Measurements from ENCODE around the gene TMEM63C. TPM values are rescaled to one million over a fixed set of nuclear protein-coding genes. Genes with fewer than 3 reads are reported as not detected.

The TMEM63C gene
- polyA plus RNA-seq, 1 donor from 2014 or later, result 11.1 TPM

GRCh38 chr14:77194706-77195105, 13.1 kb downstream of the TMEM63C start:
- H3K27ac ChIP-seq (ENCODE audit: low read length), result no peak overlapping the region
- H4K20me1 ChIP-seq (ENCODE audit: insufficient read depth), result no peaks in the 10 kb centered on the region
- H3K4me2 ChIP-seq (ENCODE audit: low read length), result no peak overlapping the region
- no peaks in the 10 kb centered on the region for H3K9me2 ChIP-seq (ENCODE audit: insufficient read depth, low read length)
- TF ChIP-seq EP300 (conservative IDR thresholded peaks at IDR 0.05; ENCODE audit: poor library complexity, severe bottlenecking) (no peak), RAD21 (conservative IDR thresholded peaks at IDR 0.05) (no peak), POLR2AphosphoS5 (IDR thresholded peaks at IDR 0.05) (no peak), MXI1 (conservative IDR thresholded peaks at IDR 0.05; ENCODE audit: poor library complexity, severe bottlenecking) (no peak), CTCF (IDR thresholded peaks at IDR 0.05; ENCODE audit: poor library complexity, severe bottlenecking) (no peak), SMC3 (conservative IDR thresholded peaks at IDR 0.05; ENCODE audit: poor library complexity) (no peak), REST (IDR thresholded peaks at IDR 0.05; ENCODE audit: borderline replicate concordance) (no peak), EZH2 (IDR thresholded peaks at IDR 0.05; ENCODE audit: borderline replicate concordance, insufficient read depth, low read length, poor library complexity, severe bottlenecking) (no peak), TAF1 (IDR thresholded peaks at IDR 0.05; ENCODE audit: low read depth) (no peak)
- no peaks in the 10 kb centered on the region for H3K9me3 ChIP-seq (ENCODE audit: low read length)
- no peaks in the 10 kb centered on the region for H3K79me2 ChIP-seq (replicated peaks; ENCODE audit: insufficient read depth, low read length)
- H3F3A ChIP-seq (ENCODE audit: insufficient read depth, low read length, poor library complexity, severe bottlenecking), result no peaks in the 10 kb centered on the region
- H2AFZ ChIP-seq (ENCODE audit: low read depth, low read length), result no peak overlapping the region
- no peaks in the 10 kb centered on the region for H3K27me3 ChIP-seq (ENCODE audit: insufficient read depth, low read depth, low read length)
- H3K36me3 ChIP-seq (ENCODE audit: insufficient read depth, low read length), result no peaks in the 10 kb centered on the region
- H3K4me3 ChIP-seq (ENCODE audit: low read length), result no peak overlapping the region
- no peak overlapping the region for H3K9ac ChIP-seq (ENCODE audit: low read length)

GRCh38 chr14:77195766-77196165, 14.2 kb downstream of the TMEM63C start:
- H3K4me3 ChIP-seq (ENCODE audit: low read length), result no peak overlapping the region
- H3K36me3 ChIP-seq (ENCODE audit: insufficient read depth, low read length), result no peaks in the 10 kb centered on the region
- no peaks in the 10 kb centered on the region for H3K79me2 ChIP-seq (replicated peaks; ENCODE audit: insufficient read depth, low read length)
- no peaks in the 10 kb centered on the region for H3K27me3 ChIP-seq (ENCODE audit: insufficient read depth, low read depth, low read length)
- no peak for TF ChIP-seq RAD21 (conservative IDR thresholded peaks at IDR 0.05)
- no peak for TF ChIP-seq REST (IDR thresholded peaks at IDR 0.05; ENCODE audit: borderline replicate concordance)
- TF ChIP-seq TAF1 (IDR thresholded peaks at IDR 0.05; ENCODE audit: low read depth), result no peak
- no peak for TF ChIP-seq MXI1 (conservative IDR thresholded peaks at IDR 0.05; ENCODE audit: poor library complexity, severe bottlenecking)
- TF ChIP-seq CTCF (IDR thresholded peaks at IDR 0.05; ENCODE audit: poor library complexity, severe bottlenecking), result no peak
- TF ChIP-seq POLR2AphosphoS5 (IDR thresholded peaks at IDR 0.05), result no peak
- TF ChIP-seq SMC3 (conservative IDR thresholded peaks at IDR 0.05; ENCODE audit: poor library complexity), result no peak
- no peak for TF ChIP-seq EZH2 (IDR thresholded peaks at IDR 0.05; ENCODE audit: borderline replicate concordance, insufficient read depth, low read length, poor library complexity, severe bottlenecking)
- no peak for TF ChIP-seq EP300 (conservative IDR thresholded peaks at IDR 0.05; ENCODE audit: poor library complexity, severe bottlenecking)
- H3F3A ChIP-seq (ENCODE audit: insufficient read depth, low read length, poor library complexity, severe bottlenecking), result no peaks in the 10 kb centered on the region
- no peak overlapping the region for H2AFZ ChIP-seq (ENCODE audit: low read depth, low read length)
- no peaks in the 10 kb centered on the region for H3K9me2 ChIP-seq (ENCODE audit: insufficient read depth, low read length)
- no peak overlapping the region for H3K27ac ChIP-seq (ENCODE audit: low read length)
- no peak overlapping the region for H3K9ac ChIP-seq (ENCODE audit: low read length)
- no peaks in the 10 kb centered on the region for H4K20me1 ChIP-seq (ENCODE audit: insufficient read depth)
- no peaks in the 10 kb centered on the region for H3K9me3 ChIP-seq (ENCODE audit: low read length)
- H3K4me2 ChIP-seq (ENCODE audit: low read length), result no peak overlapping the region

All from neural cell (in vitro differentiated cells).